HepG2 (cell line): ENCODE results near the gene OR6B2. TPM values are rescaled to one million over a fixed set of nuclear protein-coding genes. Genes with fewer than 3 reads are reported as not detected.

Source experiments
- ATAC-seq: fragments of 200-7000 bp; cut with Tn5 transposase; 3 replicates; pipeline ENCODE4 v1.9.1; 2020; ENCODE audit warnings: mild to moderate bottlenecking, moderate library complexity
- BruUV-seq: library from RNA; stranded (reverse); fragments of 400-500 nt; replicated peaks from 2 replicates; lab custom pipeline; 2021; lab: Mats Ljungman, UMichigan
- CTCF ChIA-PET: fragments of 300-600 bp; formaldehyde crosslinking; extraction: SDS; loops from one replicate; lab custom pipeline; 2021; ENCODE audit warnings: low total read pairs, inconsistent platforms, low intra/inter-chr PET ratio; lab: Yijun Ruan, JAX
- POLR2A ChIA-PET: fragments of 350-600 bp; sonication (Branson Sonifier 250); formaldehyde crosslinking; loops from one replicate; lab custom pipeline; 2020; ENCODE audit warnings: antibody characterized with exemption, inconsistent platforms; lab: Yijun Ruan, JAX
- DNase-seq: peaks from one replicate; pipeline ENCODE4 v3.0.0-alpha.2; 2015; ENCODE audit warnings: low spot score
- FAIRE-seq: peaks from 3 replicates; lab custom pipeline; 2011; peaks lifted over from hg19 to GRCh38; lab: Jason Lieb, UNC
- H2AFZ ChIP-seq: one replicate; pipeline ENCODE4 v1.6.1; 2011; ENCODE audit warnings: low read length, inconsistent platforms
- H3K27ac ChIP-seq: fragments of 300-600 bp; 3 replicates; pipeline ENCODE4 v1.8.0; 2011; ENCODE audit warnings: mixed run types, mild to moderate bottlenecking, mixed read lengths, low read length, inconsistent platforms; ENCODE audit not compliant: insufficient read depth; ENCODE audit errors: extremely low read length
- H3K27me3 ChIP-seq, 2 experiments: fragments of 200-600 bp in 1 of 2; 2 replicates in 1 of 2; 3 replicates in 1 of 2; pipeline versions ENCODE4 v1.6.0 to v1.8.0; 2011; ENCODE audit warnings: low read length in 2 of 2, mild to moderate bottlenecking in 2 of 2, moderate library complexity in 2 of 2, inconsistent platforms in 1 of 2; ENCODE audit not compliant: insufficient read depth in 2 of 2, control insufficient read depth in 1 of 2
- H3K36me3 ChIP-seq, 2 experiments: fragments of 200-600 bp in 1 of 2; replicated peaks in 1 of 2; 2 replicates in 1 of 2; 3 replicates in 1 of 2; pipeline versions ENCODE4 v1.5.1 to v1.8.0; 2011; ENCODE audit warnings: low read length in 2 of 2, inconsistent platforms in 1 of 2; ENCODE audit not compliant: insufficient read depth in 2 of 2, control insufficient read depth in 1 of 2
- H3K4me1 ChIP-seq: 2 replicates; pipeline ENCODE4 v1.5.1; 2012; ENCODE audit warnings: low read length, inconsistent platforms; ENCODE audit not compliant: insufficient read depth
- H3K4me2 ChIP-seq: 2 replicates; pipeline ENCODE4 v1.6.0; 2011; ENCODE audit warnings: low read depth, low read length, inconsistent platforms
- H3K4me3 ChIP-seq, 3 experiments: fragments of 200-600 bp in 1 of 3; sonication (generic), shearing (Covaris generic) in 1 of 3; replicated peaks in 1 of 3; 2 replicates each; pipeline ENCODE4 v1.5.1; 2011 to 2016; ENCODE audit warnings: low read length in 3 of 3, inconsistent platforms in 2 of 3, low read depth in 2 of 3, mild to moderate bottlenecking in 2 of 3, control low read depth in 1 of 3, mixed read lengths in 1 of 3; ENCODE audit not compliant: insufficient read depth in 1 of 3
- H3K79me2 ChIP-seq: one replicate; pipeline ENCODE4 v1.6.1; 2011; ENCODE audit warnings: low read length, inconsistent platforms; ENCODE audit not compliant: insufficient read depth
- H3K9ac ChIP-seq: 2 replicates; pipeline ENCODE4 v1.6.0; 2011; ENCODE audit warnings: mild to moderate bottlenecking, low read depth, low read length, inconsistent platforms; ENCODE audit not compliant: insufficient read depth
- H3K9me3 ChIP-seq: 2 replicates; pipeline ENCODE4 v1.5.1; 2012; ENCODE audit warnings: mild to moderate bottlenecking, low read length
- H4K20me1 ChIP-seq: 2 replicates; pipeline ENCODE4 v1.6.0; 2011; ENCODE audit warnings: inconsistent platforms, mild to moderate bottlenecking, low read length, moderate library complexity; ENCODE audit not compliant: insufficient read depth
- GTF2F1 ChIP-seq: fragments of 150-350 bp; IDR thresholded peaks from 2 replicates; pipeline ENCODE4 v1.6.1; 2014; ENCODE audit warnings: low read length
- HIVEP1 ChIP-seq: sonication (generic); formaldehyde crosslinking; IDR thresholded peaks from 2 replicates; pipeline ENCODE4 v1.4.0; 2020; ENCODE audit warnings: mild to moderate bottlenecking, missing genetic modification reagents
- JUND ChIP-seq: sonication (generic); formaldehyde crosslinking; IDR thresholded peaks from 2 replicates; pipeline ENCODE4 v1.8.0; 2022; ENCODE audit warnings: mild to moderate bottlenecking, missing genetic modification reagents
- KDM2A ChIP-seq: sonication (generic); formaldehyde crosslinking; IDR thresholded peaks from 2 replicates; pipeline ENCODE4 v1.4.0; 2020; ENCODE audit warnings: low read depth, missing genetic modification reagents, borderline replicate concordance
- KDM4B ChIP-seq: sonication (generic); formaldehyde crosslinking; IDR thresholded peaks from 2 replicates; pipeline ENCODE4 v1.4.0; 2020; ENCODE audit warnings: missing genetic modification reagents
- PITX1 ChIP-seq: sonication (generic); formaldehyde crosslinking; IDR thresholded peaks from 2 replicates; pipeline ENCODE4 v1.5.1; 2020; ENCODE audit warnings: mild to moderate bottlenecking, missing genetic modification reagents
- RFX1 ChIP-seq: fragments of 450-650 bp; IDR thresholded peaks from 2 replicates; pipeline ENCODE4 v1.6.1; 2017
- SRY ChIP-seq: sonication (generic); formaldehyde crosslinking; IDR thresholded peaks from 2 replicates; pipeline ENCODE4 v1.8.0; 2022; ENCODE audit warnings: mild to moderate bottlenecking, missing genetic modification reagents
- SYNCRIP ChIP-seq: fragments of 200-400 bp; formaldehyde crosslinking; IDR thresholded peaks from 2 replicates; pipeline ENCODE4 v1.6.1; 2018; ENCODE audit warnings: mild to moderate bottlenecking, low read depth, low read length; ENCODE audit not compliant: insufficient read depth
- ZNF660 ChIP-seq: sonication (generic); formaldehyde crosslinking; IDR thresholded peaks from 2 replicates; pipeline ENCODE4 v1.5.1; 2020; ENCODE audit warnings: mild to moderate bottlenecking, low read depth, missing genetic modification reagents, borderline replicate concordance
- WGBS: methylation state at CpG from one replicate; pipeline ENCODE4 v1.1.6; 2017; ENCODE audit warnings: low lambda C conversion rate; 5-methylcytosine and 5-hydroxymethylcytosine counted together
- in situ Hi-C: cut with HindIII; loops from 2 replicates; pipeline ENCODE4 v1.10.0; 2017; ENCODE audit warnings: low pct_unique_long_range_greater_than_20kb; ENCODE audit not compliant: extremely low pct_ligation_motif_present
- intact Hi-C: fragments of 100-400 bp; cut with micrococcal nuclease; formaldehyde crosslinking; loops from one replicate; pipeline ENCODE4 v1.10.0; 2022; ENCODE audit not compliant: unreplicated experiment
- polyA plus RNA-seq, 8 experiments: library from polyadenylated mRNA; depleted of rRNA in 3 of 8; stranded (reverse) in 7 of 8; unstranded in 1 of 8; fragments of >200 nt; fragmentation: Illumina TruSeq in 4 of 8; extraction: Trizol in 4 of 8; gene quantifications; 2 replicates each; pipeline versions ENCODE4 v1.2.1 to v1.2.3, GENCODE V29; 2011 to 2016; ENCODE audit warnings: low read depth in 4 of 8, missing spikeins in 1 of 8, mixed read lengths in 1 of 8; ENCODE audit not compliant: insufficient read depth in 1 of 8
- total RNA-seq, 5 experiments: library from RNA; depleted of rRNA; stranded (reverse); fragments of >200 nt; fragmentation: Illumina TruSeq; extraction: Trizol; gene quantifications; 2 replicates each; pipeline ENCODE4 v1.2.3, GENCODE V29; 2016; ENCODE audit warnings: low read depth in 1 of 5
- TF ChIP-seq, protein P1 (sequence below): sonication (generic); formaldehyde crosslinking; IDR thresholded peaks from 2 replicates; pipeline ENCODE4 v1.5.1; 2020; ENCODE audit warnings: missing genetic modification reagents, mild to moderate bottlenecking, borderline replicate concordance
- TF ChIP-seq, protein P2 (sequence below): sonication (generic); formaldehyde crosslinking; IDR thresholded peaks from 2 replicates; pipeline ENCODE4 v1.4.0; 2020; ENCODE audit warnings: mild to moderate bottlenecking, missing genetic modification reagents

Gene OR6B2
- total and polyA plus RNA-seq, 2 of the 13 experiments (the other 11 are each of a cell fraction or from before 2014, with no cell fraction given) = not detected

DNA sequence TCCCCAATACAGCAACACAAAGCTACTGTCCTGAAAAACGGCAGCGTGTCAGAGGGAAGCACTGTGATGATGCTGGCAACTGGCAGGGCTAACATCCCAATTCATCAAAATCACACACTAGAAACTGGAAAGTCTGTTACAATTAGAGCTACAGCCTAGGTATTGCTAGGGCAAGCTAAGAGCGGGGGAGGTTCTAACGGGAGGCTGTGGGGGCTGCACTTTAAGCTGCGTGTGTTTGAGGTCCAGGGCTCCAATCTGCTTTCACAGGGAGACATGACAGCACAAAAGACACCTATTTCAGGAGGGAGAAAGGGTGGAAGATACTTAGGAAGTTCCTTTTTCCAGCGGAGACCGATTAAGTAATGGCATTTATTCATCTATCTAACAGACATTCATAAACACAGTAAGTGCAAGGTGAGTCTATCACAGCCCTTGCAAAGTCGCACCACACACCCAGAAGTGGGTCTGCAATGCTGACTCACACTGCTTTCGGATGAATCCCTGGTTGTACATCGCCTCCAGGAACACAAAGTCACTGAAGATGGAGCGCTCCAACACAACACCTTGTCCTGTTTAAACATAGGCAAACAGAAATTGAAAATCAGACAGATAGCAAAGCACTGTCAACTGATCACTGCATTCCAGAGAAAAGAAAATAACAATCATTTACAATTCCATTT is 12.0 kb downstream of the OR6B2 start:
- Histone ChIP-seq H3K36me3 (peaks cover 45 to 77% of the 10 kb centered on the region in 2 experiments), H3K79me2 (peaks cover 26% of the 10 kb centered on the region), H3K4me2 (no peak overlapping the region), H4K20me1 (peaks cover 17% of the 10 kb centered on the region), H3K27ac (no peak overlapping the region), H2AFZ (no peak overlapping the region), H3K9me3 (no peaks in the 10 kb centered on the region), H3K9ac (no peak overlapping the region), H3K27me3 (no peaks in the 10 kb centered on the region), H3K4me1 (peaks cover 7% of the 10 kb centered on the region), H3K4me3 (no peak overlapping the region)
- no peak for FAIRE-seq
- 97% methylated on average over 11 of the region's 11 CpGs for WGBS
- ChIA-PET POLR2A (no interaction called here), CTCF (no interaction called here)
- BruUV-seq = no TSS peak
- ATAC-seq = no peak
- intact Hi-C loops (no loop called here), in situ Hi-C loops (no loop called here)
- DNase-seq = no peak
- no peak for TF ChIP-seq HIVEP1 (CRISPR knock-in tag)
- TF ChIP-seq RFX1 = no peak
- TF ChIP-seq, protein P1, sequence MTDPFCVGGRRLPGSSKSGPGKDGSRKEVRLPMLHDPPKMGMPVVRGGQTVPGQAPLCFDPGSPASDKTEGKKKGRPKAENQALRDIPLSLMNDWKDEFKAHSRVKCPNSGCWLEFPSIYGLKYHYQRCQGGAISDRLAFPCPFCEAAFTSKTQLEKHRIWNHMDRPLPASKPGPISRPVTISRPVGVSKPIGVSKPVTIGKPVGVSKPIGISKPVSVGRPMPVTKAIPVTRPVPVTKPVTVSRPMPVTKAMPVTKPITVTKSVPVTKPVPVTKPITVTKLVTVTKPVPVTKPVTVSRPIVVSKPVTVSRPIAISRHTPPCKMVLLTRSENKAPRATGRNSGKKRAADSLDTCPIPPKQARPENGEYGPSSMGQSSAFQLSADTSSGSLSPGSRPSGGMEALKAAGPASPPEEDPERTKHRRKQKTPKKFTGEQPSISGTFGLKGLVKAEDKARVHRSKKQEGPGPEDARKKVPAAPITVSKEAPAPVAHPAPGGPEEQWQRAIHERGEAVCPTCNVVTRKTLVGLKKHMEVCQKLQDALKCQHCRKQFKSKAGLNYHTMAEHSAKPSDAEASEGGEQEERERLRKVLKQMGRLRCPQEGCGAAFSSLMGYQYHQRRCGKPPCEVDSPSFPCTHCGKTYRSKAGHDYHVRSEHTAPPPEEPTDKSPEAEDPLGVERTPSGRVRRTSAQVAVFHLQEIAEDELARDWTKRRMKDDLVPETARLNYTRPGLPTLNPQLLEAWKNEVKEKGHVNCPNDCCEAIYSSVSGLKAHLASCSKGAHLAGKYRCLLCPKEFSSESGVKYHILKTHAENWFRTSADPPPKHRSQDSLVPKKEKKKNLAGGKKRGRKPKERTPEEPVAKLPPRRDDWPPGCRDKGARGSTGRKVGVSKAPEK = no peak
- no peak for TF ChIP-seq SRY (CRISPR knock-in tag)
- no peak for TF ChIP-seq GTF2F1
- TF ChIP-seq ZNF660 = no peak
- TF ChIP-seq, protein P2, sequence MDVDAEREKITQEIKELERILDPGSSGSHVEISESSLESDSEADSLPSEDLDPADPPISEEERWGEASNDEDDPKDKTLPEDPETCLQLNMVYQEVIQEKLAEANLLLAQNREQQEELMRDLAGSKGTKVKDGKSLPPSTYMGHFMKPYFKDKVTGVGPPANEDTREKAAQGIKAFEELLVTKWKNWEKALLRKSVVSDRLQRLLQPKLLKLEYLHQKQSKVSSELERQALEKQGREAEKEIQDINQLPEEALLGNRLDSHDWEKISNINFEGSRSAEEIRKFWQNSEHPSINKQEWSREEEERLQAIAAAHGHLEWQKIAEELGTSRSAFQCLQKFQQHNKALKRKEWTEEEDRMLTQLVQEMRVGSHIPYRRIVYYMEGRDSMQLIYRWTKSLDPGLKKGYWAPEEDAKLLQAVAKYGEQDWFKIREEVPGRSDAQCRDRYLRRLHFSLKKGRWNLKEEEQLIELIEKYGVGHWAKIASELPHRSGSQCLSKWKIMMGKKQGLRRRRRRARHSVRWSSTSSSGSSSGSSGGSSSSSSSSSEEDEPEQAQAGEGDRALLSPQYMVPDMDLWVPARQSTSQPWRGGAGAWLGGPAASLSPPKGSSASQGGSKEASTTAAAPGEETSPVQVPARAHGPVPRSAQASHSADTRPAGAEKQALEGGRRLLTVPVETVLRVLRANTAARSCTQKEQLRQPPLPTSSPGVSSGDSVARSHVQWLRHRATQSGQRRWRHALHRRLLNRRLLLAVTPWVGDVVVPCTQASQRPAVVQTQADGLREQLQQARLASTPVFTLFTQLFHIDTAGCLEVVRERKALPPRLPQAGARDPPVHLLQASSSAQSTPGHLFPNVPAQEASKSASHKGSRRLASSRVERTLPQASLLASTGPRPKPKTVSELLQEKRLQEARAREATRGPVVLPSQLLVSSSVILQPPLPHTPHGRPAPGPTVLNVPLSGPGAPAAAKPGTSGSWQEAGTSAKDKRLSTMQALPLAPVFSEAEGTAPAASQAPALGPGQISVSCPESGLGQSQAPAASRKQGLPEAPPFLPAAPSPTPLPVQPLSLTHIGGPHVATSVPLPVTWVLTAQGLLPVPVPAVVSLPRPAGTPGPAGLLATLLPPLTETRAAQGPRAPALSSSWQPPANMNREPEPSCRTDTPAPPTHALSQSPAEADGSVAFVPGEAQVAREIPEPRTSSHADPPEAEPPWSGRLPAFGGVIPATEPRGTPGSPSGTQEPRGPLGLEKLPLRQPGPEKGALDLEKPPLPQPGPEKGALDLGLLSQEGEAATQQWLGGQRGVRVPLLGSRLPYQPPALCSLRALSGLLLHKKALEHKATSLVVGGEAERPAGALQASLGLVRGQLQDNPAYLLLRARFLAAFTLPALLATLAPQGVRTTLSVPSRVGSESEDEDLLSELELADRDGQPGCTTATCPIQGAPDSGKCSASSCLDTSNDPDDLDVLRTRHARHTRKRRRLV (CRISPR knock-in tag) = no peak
- TF ChIP-seq SYNCRIP = no peak
- TF ChIP-seq KDM2A (CRISPR knock-in tag) = no peak
- no peak for TF ChIP-seq KDM4B
- no peak for TF ChIP-seq PITX1
- TF ChIP-seq JUND (CRISPR knock-in tag) = no peak
